ENCODE data around the gene NHLRC4. TPM values are rescaled to one million over a fixed set of nuclear protein-coding genes. Genes with fewer than 3 reads are reported as not detected.

Gene NHLRC4
- total and polyA plus RNA-seq, 2 donors (not counting 1 experiment from before 2014, with no cell fraction given) = 2.2 to 4.2 TPM

- peaks cover 0 to 8% of the 10 kb centered on the region in 2 donors for H3K4me1 ChIP-seq (ENCODE audit: control insufficient read depth in 2 of 2, insufficient read depth in 2 of 2, low read length in 2 of 2)
- Mint-ChIP-seq H3K27me3 (no peaks in the 10 kb centered on the region), H3K9me3 (ENCODE audit: insufficient read depth) (no peaks in the 10 kb centered on the region), H3K4me1 (peaks cover 8% of the 10 kb centered on the region), H3K4me3 (no peak overlapping the region), H3K27ac (no peak overlapping the region)
- H4K20me1 ChIP-seq (ENCODE audit: control insufficient read depth, insufficient read depth, low read length, poor library complexity, severe bottlenecking) = peaks cover 8% of the 10 kb centered on the region
- no peak overlapping the region for H3K27ac ChIP-seq (ENCODE audit: low read length in 2 of 2)
- H3K4me3 ChIP-seq (ENCODE audit: control extremely low read depth in 1 of 5, extremely low read depth in 1 of 5, insufficient read depth in 1 of 5, low read depth in 2 of 5, low read length in 4 of 5) = no peak overlapping the region
- no peak overlapping the region for H3K4me2 ChIP-seq (replicated peaks; ENCODE audit: low read depth, low read length, poor library complexity, severe bottlenecking)
- intact Hi-C loops (cut with micrococcal nuclease) = no loop called here
- ATAC-seq (ENCODE audit: low read depth) (no peak), DNase-seq (no peak)
- H3K36me3 ChIP-seq (replicated peaks in 1 of 2; ENCODE audit: control extremely low read depth in 1 of 2, control insufficient read depth in 1 of 2, extremely low read depth in 1 of 2, insufficient read depth in 2 of 2, low read length in 1 of 2) = no peaks in the 10 kb centered on the region
- no peak overlapping the region for H3K9ac ChIP-seq (ENCODE audit: low read length)
- peaks cover 0 to 2% (median 0%) of the 10 kb centered on the region in 4 experiments for H3K27me3 ChIP-seq (replicated peaks in 1 of 4; ENCODE audit: control extremely low read depth in 1 of 4, control insufficient read depth in 3 of 4, insufficient read depth in 4 of 4, low read length in 3 of 4)
- H3K9me3 ChIP-seq (ENCODE audit: control extremely low read depth in 1 of 3, control insufficient read depth in 2 of 3, insufficient read depth in 1 of 3, low read length in 2 of 3) = no peaks in the 10 kb centered on the region
- peaks cover 9% of the 10 kb centered on the region for H3K79me2 ChIP-seq (ENCODE audit: control insufficient read depth, insufficient read depth, low read length)
- H2AFZ ChIP-seq (ENCODE audit: insufficient read depth, low read depth, low read length, poor library complexity, severe bottlenecking) = no peak overlapping the region
- ChIA-PET POLR2A (interaction anchor here (0.5 kb wide), 1 partner anchor 12 kb away, joined by 3 read pairs; no protein-coding TSS in a partner anchor), CTCF (no interaction called here)
- WGBS (ENCODE audit: insufficient coverage) = 92% methylated on average over 14 of the region's 18 CpGs
- no peak for TF ChIP-seq CTCF (IDR thresholded peaks at IDR 0.05)
- no peak for TF ChIP-seq EZH2 (IDR thresholded peaks at IDR 0.05; ENCODE audit: borderline replicate concordance, insufficient read depth, low read depth, low read length, poor library complexity, severe bottlenecking)
Measured at GRCh38 chr16:582218-582613, 15.4 kb downstream of the NHLRC4 start.

GRCh38 chr16:582614-583331, 16.0 kb downstream of the NHLRC4 start:
- Mint-ChIP-seq H3K4me1 (peaks cover 11% of the 10 kb centered on the region), H3K27me3 (no peaks in the 10 kb centered on the region), H3K9me3 (ENCODE audit: insufficient read depth) (no peaks in the 10 kb centered on the region), H3K27ac (no peak overlapping the region), H3K4me3 (no peak overlapping the region)
- Histone ChIP-seq H3K27me3 (replicated peaks in 1 of 4; ENCODE audit: control extremely low read depth in 1 of 4, control insufficient read depth in 3 of 4, insufficient read depth in 4 of 4, low read length in 3 of 4) (peaks cover 0 to 2% (median 0%) of the 10 kb centered on the region in 4 experiments), H3K9me3 (ENCODE audit: control extremely low read depth in 1 of 3, control insufficient read depth in 2 of 3, insufficient read depth in 1 of 3, low read length in 2 of 3) (no peaks in the 10 kb centered on the region), H3K4me2 (replicated peaks; ENCODE audit: low read depth, low read length, poor library complexity, severe bottlenecking) (no peak overlapping the region), H3K36me3 (replicated peaks in 1 of 2; ENCODE audit: control extremely low read depth in 1 of 2, control insufficient read depth in 1 of 2, extremely low read depth in 1 of 2, insufficient read depth in 2 of 2, low read length in 1 of 2) (no peaks in the 10 kb centered on the region), H3K79me2 (ENCODE audit: control insufficient read depth, insufficient read depth, low read length) (peaks cover 12% of the 10 kb centered on the region), H3K9ac (ENCODE audit: low read length) (no peak overlapping the region), H3K4me3 (ENCODE audit: control extremely low read depth in 1 of 5, extremely low read depth in 1 of 5, insufficient read depth in 1 of 5, low read depth in 2 of 5, low read length in 4 of 5) (no peak overlapping the region), H3K27ac (ENCODE audit: low read length in 2 of 2) (no peak overlapping the region), H4K20me1 (ENCODE audit: control insufficient read depth, insufficient read depth, low read length, poor library complexity, severe bottlenecking) (peaks cover 14% of the 10 kb centered on the region), H3K4me1 (ENCODE audit: control insufficient read depth in 2 of 2, insufficient read depth in 2 of 2, low read length in 2 of 2) (peaks cover under 1 to 14% of the 10 kb centered on the region in 2 donors), H2AFZ (ENCODE audit: insufficient read depth, low read depth, low read length, poor library complexity, severe bottlenecking) (no peak overlapping the region)
- 99% methylated on average over 21 of the region's 21 CpGs for WGBS (ENCODE audit: insufficient coverage)
- intact Hi-C loops (cut with micrococcal nuclease) = no loop called here
- ChIA-PET CTCF (no interaction called here), POLR2A (interaction anchor here (0.5 to 0.7 kb wide), 2 partner anchors 12 to 222 kb away, joined by 3 read pairs; no protein-coding TSS in a partner anchor)
- ATAC-seq (ENCODE audit: low read depth) (no peak), DNase-seq (no peak)
- TF ChIP-seq CTCF (IDR thresholded peaks at IDR 0.05) (no peak), EZH2 (IDR thresholded peaks at IDR 0.05; ENCODE audit: borderline replicate concordance, insufficient read depth, low read depth, low read length, poor library complexity, severe bottlenecking) (no peak)
